ENCODE measurements around the gene NSDHL. TPM values are rescaled to one million over a fixed set of nuclear protein-coding genes. Genes with fewer than 3 reads are reported as not detected.

The NSDHL gene
- total RNA-seq, 4 donors from 2014 or later, result 13.2 to 77.2 (median 38.8) TPM

DNA sequence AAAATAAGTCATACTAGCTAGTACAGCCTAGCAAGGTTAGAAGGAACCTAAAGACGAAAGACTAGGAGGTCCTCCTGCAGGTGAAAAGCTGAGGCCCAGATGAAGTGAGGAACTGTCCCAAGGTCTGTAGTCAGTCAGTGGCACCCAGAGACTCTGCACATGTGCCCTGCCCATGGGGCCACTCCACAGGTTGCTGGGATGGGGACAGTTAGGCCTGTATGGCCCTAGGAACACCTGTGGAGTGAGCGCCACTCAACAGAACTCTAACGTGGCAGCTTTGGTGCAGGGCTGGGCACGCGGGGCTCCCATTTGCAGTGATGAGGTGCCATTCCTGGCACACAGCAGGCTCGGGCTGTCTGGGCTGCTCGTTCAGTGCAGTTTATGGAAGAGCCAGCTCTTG, 81.8 kb downstream of the NSDHL start:
- no peaks in the 10 kb centered on the region for H3K36me3 ChIP-seq
- H3K9me3 ChIP-seq, result no peaks in the 10 kb centered on the region
- DNase-seq, result no peak
- no peaks in the 10 kb centered on the region for H3K27me3 ChIP-seq
- H3K4me3 ChIP-seq, result no peak overlapping the region
- no peaks in the 10 kb centered on the region for H3K4me1 ChIP-seq
- no peak overlapping the region for H3K27ac ChIP-seq
- TF ChIP-seq, protein P1, sequence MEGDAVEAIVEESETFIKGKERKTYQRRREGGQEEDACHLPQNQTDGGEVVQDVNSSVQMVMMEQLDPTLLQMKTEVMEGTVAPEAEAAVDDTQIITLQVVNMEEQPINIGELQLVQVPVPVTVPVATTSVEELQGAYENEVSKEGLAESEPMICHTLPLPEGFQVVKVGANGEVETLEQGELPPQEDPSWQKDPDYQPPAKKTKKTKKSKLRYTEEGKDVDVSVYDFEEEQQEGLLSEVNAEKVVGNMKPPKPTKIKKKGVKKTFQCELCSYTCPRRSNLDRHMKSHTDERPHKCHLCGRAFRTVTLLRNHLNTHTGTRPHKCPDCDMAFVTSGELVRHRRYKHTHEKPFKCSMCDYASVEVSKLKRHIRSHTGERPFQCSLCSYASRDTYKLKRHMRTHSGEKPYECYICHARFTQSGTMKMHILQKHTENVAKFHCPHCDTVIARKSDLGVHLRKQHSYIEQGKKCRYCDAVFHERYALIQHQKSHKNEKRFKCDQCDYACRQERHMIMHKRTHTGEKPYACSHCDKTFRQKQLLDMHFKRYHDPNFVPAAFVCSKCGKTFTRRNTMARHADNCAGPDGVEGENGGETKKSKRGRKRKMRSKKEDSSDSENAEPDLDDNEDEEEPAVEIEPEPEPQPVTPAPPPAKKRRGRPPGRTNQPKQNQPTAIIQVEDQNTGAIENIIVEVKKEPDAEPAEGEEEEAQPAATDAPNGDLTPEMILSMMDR (IDR thresholded peaks at IDR 0.05), result no peak
- no peak for TF ChIP-seq POLR2A (IDR thresholded peaks at IDR 0.05)

DNA sequence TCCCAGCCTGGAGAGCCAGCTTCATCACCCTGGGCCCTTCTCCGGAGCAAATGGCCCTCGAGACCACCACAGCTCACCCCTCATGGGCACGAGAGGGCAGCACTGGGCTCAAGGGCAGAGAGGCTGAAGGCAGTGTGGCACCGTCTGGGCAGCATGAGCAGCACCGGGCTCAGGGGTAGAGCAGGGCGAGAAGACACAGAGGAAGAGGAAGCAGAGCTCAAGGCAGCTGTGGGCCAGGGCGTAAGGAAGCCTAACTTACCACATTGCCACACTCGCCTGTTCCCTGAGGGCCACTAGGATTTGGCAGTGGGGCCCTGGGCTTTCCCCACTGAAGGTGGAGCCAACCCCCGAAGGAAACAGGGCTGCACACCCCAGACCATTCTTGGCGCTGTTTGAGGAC, 82.5 kb downstream of the NSDHL start:
- Histone ChIP-seq H3K36me3 (no peaks in the 10 kb centered on the region), H3K4me1 (no peaks in the 10 kb centered on the region), H3K4me3 (no peak overlapping the region), H3K9me3 (no peaks in the 10 kb centered on the region), H3K27me3 (no peaks in the 10 kb centered on the region), H3K27ac (no peak overlapping the region)
- TF ChIP-seq, protein P1 (IDR thresholded peaks at IDR 0.05), result no peak
- no peak for TF ChIP-seq POLR2A (IDR thresholded peaks at IDR 0.05)
- DNase-seq, result no peak

DNA sequence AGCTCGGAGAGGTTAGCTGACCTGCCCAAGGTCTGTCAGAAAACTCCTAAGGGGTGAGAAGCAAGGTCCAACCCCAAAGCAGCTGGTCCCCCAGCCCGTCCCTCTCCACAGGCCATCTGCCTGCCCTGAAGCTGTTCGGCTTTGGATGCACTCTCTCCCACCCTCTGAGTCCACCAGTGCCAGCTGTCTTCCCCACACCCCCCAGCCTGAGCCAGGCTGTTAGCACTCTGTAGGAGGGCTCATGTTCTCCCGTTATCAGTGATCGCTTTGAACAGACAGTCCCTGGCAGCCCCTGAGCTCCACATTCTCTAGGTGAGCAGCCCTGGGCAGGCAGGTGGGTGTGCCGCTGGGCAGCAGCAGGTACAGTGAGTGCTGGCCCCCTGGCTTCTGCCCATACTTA, 83.0 kb downstream of the NSDHL start:
- Histone ChIP-seq H3K4me3 (no peak overlapping the region), H3K4me1 (no peaks in the 10 kb centered on the region), H3K27me3 (no peaks in the 10 kb centered on the region), H3K36me3 (no peaks in the 10 kb centered on the region), H3K9me3 (no peaks in the 10 kb centered on the region), H3K27ac (no peak overlapping the region)
- no peak for DNase-seq
- no peak for TF ChIP-seq POLR2A (IDR thresholded peaks at IDR 0.05)
- TF ChIP-seq, protein P1 (IDR thresholded peaks at IDR 0.05), result no peak

DNA sequence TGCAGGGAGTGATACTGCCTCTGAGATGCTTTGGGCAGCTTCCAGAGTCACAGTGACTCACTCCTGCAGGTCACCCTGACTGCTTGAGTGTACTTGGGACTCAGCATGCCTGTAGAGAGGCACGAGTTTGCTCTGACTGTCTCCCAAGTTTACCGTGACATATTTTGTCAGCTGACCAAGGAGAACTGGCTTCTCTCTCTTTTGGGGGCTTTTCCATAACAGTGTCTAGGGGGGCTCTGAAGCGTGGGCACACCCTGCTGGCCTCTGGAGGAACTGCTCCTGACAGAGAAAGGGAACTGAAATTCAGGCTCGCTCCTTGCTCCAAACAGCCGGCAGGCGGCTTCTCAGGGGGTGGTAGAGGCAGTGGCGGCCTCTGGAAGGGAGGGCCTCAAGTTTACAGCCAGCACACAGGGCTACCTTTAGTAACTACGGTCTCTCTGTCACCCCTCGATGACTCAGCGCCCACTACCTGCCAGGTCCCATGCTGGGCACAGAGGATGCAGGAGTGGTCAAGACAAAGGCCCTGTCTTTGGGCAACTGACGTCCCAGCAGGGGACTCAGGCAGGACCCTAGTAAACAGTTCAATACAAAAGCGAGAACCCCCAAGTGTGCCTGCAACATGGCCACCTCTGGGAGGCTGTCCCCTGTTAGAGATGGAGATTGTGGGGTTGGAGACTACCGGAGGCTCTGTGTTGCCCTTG, 84.8 kb downstream of the NSDHL start:
- TF ChIP-seq, protein P1 (IDR thresholded peaks at IDR 0.05), result peak in 4 of 6 experiments; percentile 27 to 45 (median 30)
- no peak for TF ChIP-seq POLR2A (IDR thresholded peaks at IDR 0.05)
- Histone ChIP-seq H3K4me1 (no peaks in the 10 kb centered on the region), H3K9me3 (no peaks in the 10 kb centered on the region), H3K27me3 (no peaks in the 10 kb centered on the region), H3K27ac (no peak overlapping the region), H3K36me3 (no peaks in the 10 kb centered on the region), H3K4me3 (no peak overlapping the region)
- no peak for DNase-seq

DNA sequence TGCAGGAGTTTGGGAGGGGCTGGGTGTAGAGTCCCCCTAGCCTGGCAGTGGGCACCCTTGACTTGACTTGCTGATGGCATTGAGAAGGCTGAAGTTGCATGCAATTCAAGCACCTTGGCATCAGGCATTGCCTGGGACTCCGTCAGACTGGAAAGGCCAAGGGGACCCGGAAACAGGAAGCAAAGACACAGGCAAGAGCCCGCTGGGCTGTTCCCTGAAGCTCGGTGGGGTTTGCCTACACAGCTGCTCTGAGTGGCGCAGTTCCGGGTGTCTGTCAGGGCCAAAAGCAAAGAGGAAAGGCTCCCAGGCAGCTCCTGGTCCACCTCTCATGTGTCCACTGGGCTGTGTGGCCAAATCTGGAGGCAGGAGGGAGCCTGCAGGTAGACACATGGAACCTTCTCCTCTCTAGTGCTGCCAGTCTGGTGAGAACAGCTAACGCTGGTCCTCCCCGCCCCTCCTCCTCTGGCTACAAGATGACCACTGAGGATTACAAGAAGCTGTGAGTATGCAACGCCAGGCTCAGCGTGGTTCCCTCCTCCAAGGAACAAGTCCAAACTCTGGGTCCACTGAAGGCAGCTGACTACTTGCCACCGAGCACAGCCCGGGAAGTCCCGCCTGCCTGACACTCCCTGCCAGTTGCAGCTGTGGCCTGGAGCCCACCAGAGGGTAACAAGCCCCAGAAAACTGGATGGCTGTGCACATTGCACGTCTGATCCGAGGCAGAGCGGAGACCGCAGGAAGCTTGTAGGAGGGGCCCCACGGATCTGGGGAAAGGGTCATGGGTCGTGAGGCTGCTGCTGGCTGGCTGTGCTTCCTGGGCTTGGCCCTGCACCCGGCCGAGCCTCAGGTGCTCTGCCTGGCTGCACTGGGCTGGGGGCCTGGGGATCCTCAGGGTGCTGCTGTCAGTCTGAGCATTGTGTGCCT, 87.1 kb downstream of the NSDHL start:
- TF ChIP-seq POLR2A (IDR thresholded peaks at IDR 0.05), result no peak
- TF ChIP-seq, protein P1 (IDR thresholded peaks at IDR 0.05), result no peak
- no peaks in the 10 kb centered on the region for H3K4me1 ChIP-seq
- H3K9me3 ChIP-seq, result no peaks in the 10 kb centered on the region
- no peaks in the 10 kb centered on the region for H3K36me3 ChIP-seq
- no peak overlapping the region for H3K4me3 ChIP-seq
- no peak overlapping the region for H3K27ac ChIP-seq
- H3K27me3 ChIP-seq, result no peaks in the 10 kb centered on the region
- DNase-seq, result no peak
